ENCODE results near the gene EYS.

GRCh38 chr6:64034291-64034690 lies 1672.7 kb downstream of the EYS start:
- TF ChIP-seq CTCF (conservative IDR thresholded peaks at IDR 0.05; ENCODE audit: low read length) (no peak), EZH2phosphoT487 (IDR thresholded peaks at IDR 0.05; ENCODE audit: borderline replicate concordance) (no peak)

Measured in Loucy (cell line).